ENCODE data around the gene DTNB.
A peak's percentile ranks its signal among the peaks of the same experiment; 100 is the strongest.
"Not testable (repeated sequence)": the region's sequence is repeated elsewhere in the genome, so short reads cannot be mapped to it uniquely, and the experiment has no call there.

DTNB gene

GRCh38 chr2:25557179-25558036, 116.0 kb downstream of the DTNB start:
- Histone ChIP-seq H3K27ac (replicated peaks) (peak overlapping the region; percentile 52; the same call in 1 of the 2 replicates), H3K27me3 (ENCODE audit: insufficient read depth, poor library complexity, severe bottlenecking) (no peaks in the 10 kb centered on the region), H3K4me3 (replicated peaks; ENCODE audit: insufficient read depth, low read length) (no peak overlapping the region)
- TF ChIP-seq CTCF (IDR thresholded peaks at IDR 0.05; ENCODE audit: insufficient read depth, low read length) (no peak), REST (IDR thresholded peaks at IDR 0.05; ENCODE audit: insufficient replicate concordance, low read depth) (no peak), POLR2AphosphoS5 (IDR thresholded peaks at IDR 0.05; ENCODE audit: low read depth) (no peak), GABPA (IDR thresholded peaks at IDR 0.05; ENCODE audit: low read depth) (no peak), SPI1 (IDR thresholded peaks at IDR 0.05; ENCODE audit: borderline replicate concordance, low read depth) (no peak)
- peak in 1 of 2 experiments; percentile 69 for DNase-seq (ENCODE audit: low read depth in 1 of 2, low spot score in 1 of 2)

- Histone ChIP-seq H3K27me3 (ENCODE audit: insufficient read depth, poor library complexity, severe bottlenecking) (no peaks in the 10 kb centered on the region), H3K4me3 (replicated peaks; ENCODE audit: insufficient read depth, low read length) (no peak overlapping the region), H3K27ac (replicated peaks) (no peak overlapping the region)
- no peak for DNase-seq (ENCODE audit: low read depth in 1 of 2, low spot score in 1 of 2)
- TF ChIP-seq REST (IDR thresholded peaks at IDR 0.05; ENCODE audit: insufficient replicate concordance, low read depth) (no peak), POLR2AphosphoS5 (IDR thresholded peaks at IDR 0.05; ENCODE audit: low read depth) (no peak), SPI1 (IDR thresholded peaks at IDR 0.05; ENCODE audit: borderline replicate concordance, low read depth) (no peak), GABPA (IDR thresholded peaks at IDR 0.05; ENCODE audit: low read depth) (no peak), CTCF (IDR thresholded peaks at IDR 0.05; ENCODE audit: insufficient read depth, low read length) (no peak)
These were observed 121.1 kb downstream of the DTNB start for GRCh38 chr2:25552318-25552717.

- Histone ChIP-seq H3K4me3 (replicated peaks; ENCODE audit: insufficient read depth, low read length) (no peak overlapping the region), H3K27me3 (ENCODE audit: insufficient read depth, poor library complexity, severe bottlenecking) (no peaks in the 10 kb centered on the region), H3K27ac (replicated peaks) (no peak overlapping the region)
- TF ChIP-seq GABPA (IDR thresholded peaks at IDR 0.05; ENCODE audit: low read depth) (no peak), REST (IDR thresholded peaks at IDR 0.05; ENCODE audit: insufficient replicate concordance, low read depth) (no peak), SPI1 (IDR thresholded peaks at IDR 0.05; ENCODE audit: borderline replicate concordance, low read depth) (no peak), POLR2AphosphoS5 (IDR thresholded peaks at IDR 0.05; ENCODE audit: low read depth) (no peak), CTCF (IDR thresholded peaks at IDR 0.05; ENCODE audit: insufficient read depth, low read length) (no peak)
- peak in 1 of 2 experiments; percentile 23 for DNase-seq (ENCODE audit: low read depth in 1 of 2, low spot score in 1 of 2)
These were observed 122.1 kb downstream of the DTNB start for GRCh38 chr2:25551316-25551715.

- not testable (repeated sequence) for H3K4me3 ChIP-seq (replicated peaks; ENCODE audit: insufficient read depth, low read length); H3K27ac ChIP-seq (replicated peaks); H3K27me3 ChIP-seq (ENCODE audit: insufficient read depth, poor library complexity, severe bottlenecking); DNase-seq (ENCODE audit: low read depth in 1 of 2, low spot score in 1 of 2)
These were observed 123.8 kb downstream of the DTNB start for GRCh38 chr2:25549571-25549970.
